BLaER1 treated with 17β-estradiol and CSF1 and Interleukin-3, amounts not matched to agents 10 nM and 100 nM (cell line): ENCODE measurements around the gene SIPA1L3.

ENCODE experiments used
- H3K27ac ChIP-seq, 11 experiments: shearing (Covaris generic); formaldehyde crosslinking; 2 replicates each; pipeline ENCODE4 v1.8.1; 2022
- H3K27me3 ChIP-seq, 11 experiments: shearing (Covaris generic); formaldehyde crosslinking; 2 replicates each; pipeline ENCODE4 v1.8.1; 2022
- H3K36me3 ChIP-seq, 11 experiments: shearing (Covaris generic); formaldehyde crosslinking; 2 replicates each; pipeline ENCODE4 v1.8.1; 2022
- H3K4me1 ChIP-seq, 10 experiments: shearing (Covaris generic); formaldehyde crosslinking; 2 replicates each; pipeline ENCODE4 v1.8.1; 2022
- H3K4me2 ChIP-seq, 11 experiments: shearing (Covaris generic); formaldehyde crosslinking; 2 replicates each; pipeline ENCODE4 v1.8.1; 2022
- H3K4me3 ChIP-seq, 10 experiments: shearing (Covaris generic); formaldehyde crosslinking; 2 replicates each; pipeline ENCODE4 v1.8.1; 2022
- H3K9ac ChIP-seq, 11 experiments: shearing (Covaris generic); formaldehyde crosslinking; 2 replicates each; pipeline ENCODE4 v1.8.1; 2022
- H3K9me3 ChIP-seq, 11 experiments: shearing (Covaris generic); formaldehyde crosslinking; replicated peaks in 1 of 11; 2 replicates each; pipeline ENCODE4 v1.8.1; 2022
- H4K20me1 ChIP-seq, 11 experiments: shearing (Covaris generic); formaldehyde crosslinking; 2 replicates each; pipeline ENCODE4 v1.8.1; 2022
- Cebpa-rat ChIP-seq, 11 experiments: shearing (Covaris generic); IDR thresholded peaks; 2 replicates each; pipeline ENCODE4 v1.8.1; 2022

Gene SIPA1L3

DNA sequence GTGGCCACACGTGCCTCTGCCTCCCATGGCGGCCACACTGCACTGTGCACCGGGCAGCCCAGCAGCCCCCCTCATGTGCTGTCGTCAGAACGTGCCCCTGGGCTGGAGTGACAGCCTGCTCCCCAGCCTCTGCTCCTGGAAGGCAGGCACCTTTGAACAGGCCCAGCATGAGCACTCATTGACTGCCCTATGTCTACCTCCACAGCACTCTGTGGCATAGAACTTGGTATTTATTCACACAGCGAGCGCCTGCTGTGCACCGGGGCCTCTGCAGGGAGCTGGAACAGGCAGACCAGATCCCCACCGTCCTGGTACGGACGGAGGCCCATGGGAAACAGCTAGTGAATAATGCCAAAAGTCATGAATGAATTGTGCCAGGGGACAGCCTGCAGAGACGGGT is 263.3 kb downstream of the SIPA1L3 start:
- Histone ChIP-seq H3K4me1 (no peaks in the 10 kb centered on the region), H3K36me3 (peaks cover 7 to 66% (median 31%) of the 10 kb centered on the region in 11 experiments; a peak in 20 of 22 replicates), H4K20me1 (peaks cover 0 to 3% (median 0%) of the 10 kb centered on the region in 11 experiments; a peak in 2 of 22 replicates), H3K4me2 (no peak overlapping the region), H3K4me3 (no peak overlapping the region), H3K27me3 (no peaks in the 10 kb centered on the region), H3K9ac (no peak overlapping the region), H3K9me3 (no peaks in the 10 kb centered on the region), H3K27ac (no peak overlapping the region)
- no peak for TF ChIP-seq Cebpa-rat (IDR thresholded peaks at IDR 0.05)

GRCh38 chr19:38172001-38172400 is 265.0 kb downstream of the SIPA1L3 start:
- Histone ChIP-seq H4K20me1 (peaks cover 0 to 3% (median 0%) of the 10 kb centered on the region in 11 experiments; a peak in 2 of 22 replicates), H3K9me3 (no peaks in the 10 kb centered on the region), H3K27me3 (no peaks in the 10 kb centered on the region), H3K4me1 (no peaks in the 10 kb centered on the region), H3K36me3 (peaks cover 0 to 55% (median 20%) of the 10 kb centered on the region in 11 experiments; a peak in 13 of 22 replicates), H3K27ac (no peak overlapping the region), H3K9ac (no peak overlapping the region), H3K4me3 (no peak overlapping the region), H3K4me2 (no peak overlapping the region)
- no peak for TF ChIP-seq Cebpa-rat (IDR thresholded peaks at IDR 0.05)

- no peak for TF ChIP-seq Cebpa-rat (IDR thresholded peaks at IDR 0.05)
- peaks cover 0 to 46% (median 10%) of the 10 kb centered on the region in 11 experiments; a peak in 9 of 22 replicates for H3K36me3 ChIP-seq
- peaks cover 0 to 3% (median 0%) of the 10 kb centered on the region in 11 experiments; a peak in 2 of 22 replicates for H4K20me1 ChIP-seq
- no peak overlapping the region for H3K9ac ChIP-seq
- H3K27me3 ChIP-seq, result no peaks in the 10 kb centered on the region
- no peaks in the 10 kb centered on the region for H3K9me3 ChIP-seq
- H3K4me2 ChIP-seq, result no peak overlapping the region
- no peak overlapping the region for H3K27ac ChIP-seq
- no peaks in the 10 kb centered on the region for H3K4me1 ChIP-seq
- no peak overlapping the region for H3K4me3 ChIP-seq
These were observed 266.5 kb downstream of the SIPA1L3 start for GRCh38 chr19:38173291-38174041.

DNA sequence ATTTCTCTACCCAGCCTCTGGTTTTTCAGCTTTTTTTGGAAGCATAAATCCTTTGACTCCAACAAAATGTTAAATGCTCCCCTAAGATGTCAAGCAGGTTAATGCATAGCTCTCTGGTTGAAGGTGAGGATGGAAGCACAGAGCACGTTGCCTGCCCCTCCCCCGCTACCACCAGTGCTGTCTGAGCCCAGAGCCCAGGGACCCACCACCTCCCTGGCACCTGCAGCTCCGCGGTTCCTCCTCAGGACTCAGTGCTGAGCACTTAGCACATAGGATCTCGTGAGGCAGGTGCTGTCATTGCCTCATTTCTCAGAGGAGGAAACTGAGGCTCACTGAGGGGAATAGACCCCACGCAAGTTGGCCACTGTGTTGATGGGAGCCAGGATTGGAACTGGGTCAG is 268.4 kb downstream of the SIPA1L3 start:
- no peak overlapping the region for H3K4me2 ChIP-seq
- no peak overlapping the region for H3K9ac ChIP-seq
- peaks cover 0 to 3% (median 0%) of the 10 kb centered on the region in 11 experiments; a peak in 2 of 22 replicates for H4K20me1 ChIP-seq
- H3K36me3 ChIP-seq, result peaks cover 5 to 44% (median 15%) of the 10 kb centered on the region in 11 experiments; a peak in 21 of 22 replicates
- H3K4me3 ChIP-seq, result no peak overlapping the region
- H3K4me1 ChIP-seq, result no peaks in the 10 kb centered on the region
- TF ChIP-seq Cebpa-rat (IDR thresholded peaks at IDR 0.05), result no peak
- no peaks in the 10 kb centered on the region for H3K27me3 ChIP-seq
- H3K9me3 ChIP-seq, result peaks cover 11 to 18% (median 17%) of the 10 kb centered on the region in 11 experiments
- no peak overlapping the region for H3K27ac ChIP-seq

DNA sequence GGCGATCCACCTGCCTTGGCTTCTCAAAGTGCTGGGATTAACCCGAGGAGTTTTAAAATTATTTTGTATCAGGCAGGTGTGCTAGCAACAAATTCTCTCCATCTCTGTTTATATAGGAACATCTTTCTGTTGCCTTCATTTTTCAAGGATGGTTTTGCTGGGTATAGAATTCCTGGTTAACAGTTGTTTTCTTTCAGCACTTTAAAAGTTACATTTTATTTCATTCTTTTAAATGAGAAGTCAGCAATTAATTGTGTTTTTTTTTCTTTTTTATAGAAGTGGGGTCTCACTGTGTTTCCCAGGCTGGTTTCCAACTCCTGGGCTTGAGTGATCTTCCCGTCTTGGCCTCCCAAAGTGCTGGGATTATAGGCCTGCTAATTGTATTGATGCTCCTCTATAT is 273.1 kb downstream of the SIPA1L3 start:
- H3K9me3 ChIP-seq, result peaks cover 20 to 30% (median 26%) of the 10 kb centered on the region in 11 experiments
- no peak overlapping the region for H3K9ac ChIP-seq
- H3K4me1 ChIP-seq, result peaks cover 0 to 14% (median 12%) of the 10 kb centered on the region in 10 experiments; a peak in 14 of 20 replicates
- no peaks in the 10 kb centered on the region for H4K20me1 ChIP-seq
- H3K4me3 ChIP-seq, result no peak overlapping the region
- peaks cover 22 to 64% (median 41%) of the 10 kb centered on the region in 11 experiments for H3K36me3 ChIP-seq
- H3K27ac ChIP-seq, result no peak overlapping the region
- no peak overlapping the region for H3K4me2 ChIP-seq
- no peaks in the 10 kb centered on the region for H3K27me3 ChIP-seq
- TF ChIP-seq Cebpa-rat (IDR thresholded peaks at IDR 0.05), result no peak

GRCh38 chr19:38182536-38183210 is 275.7 kb downstream of the SIPA1L3 start:
- H3K9me3 ChIP-seq, result peaks cover 20 to 30% (median 26%) of the 10 kb centered on the region in 11 experiments
- H3K4me2 ChIP-seq, result peak overlapping the region in 3 of 11 experiments; percentile 5 to 38 (median 36); a peak in 4 of 22 replicates

DNA sequence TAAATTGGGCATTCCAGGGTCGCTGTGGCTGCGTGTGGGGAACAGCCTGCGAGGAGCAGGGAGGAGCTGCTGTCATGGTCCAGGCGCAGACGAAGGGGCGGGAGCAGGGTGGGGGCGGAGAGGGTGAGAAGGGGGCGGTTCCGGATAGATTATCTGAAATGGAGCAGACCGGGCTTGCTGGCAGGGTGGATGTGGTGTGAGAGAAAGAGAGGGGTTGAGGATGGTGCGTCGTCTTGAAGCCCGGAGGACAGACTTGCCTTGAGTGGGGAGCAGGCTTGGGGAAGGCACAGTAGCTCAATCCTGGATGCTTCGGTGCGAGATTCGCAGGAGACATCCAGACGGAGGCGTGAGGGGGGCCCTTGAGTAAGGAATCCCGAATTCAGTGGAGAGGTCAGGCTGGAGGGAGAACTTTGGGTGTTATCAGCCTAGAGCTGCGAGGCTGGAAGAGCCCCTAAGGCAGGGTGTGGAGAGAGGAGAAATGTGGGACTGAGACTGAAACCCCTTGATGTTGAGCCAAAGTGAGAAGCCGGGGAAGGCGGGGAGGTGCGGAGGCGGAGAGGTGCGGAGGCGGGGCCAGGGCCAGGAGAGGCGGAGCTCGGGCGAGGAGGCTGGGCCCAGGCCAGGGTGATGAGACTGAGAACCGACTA is 276.4 kb downstream of the SIPA1L3 start:
- H3K4me3 ChIP-seq, result no peak overlapping the region
- H3K27ac ChIP-seq, result no peak overlapping the region
- no peak overlapping the region for H3K4me2 ChIP-seq
- no peaks in the 10 kb centered on the region for H4K20me1 ChIP-seq
- peaks cover 0 to 25% (median 18%) of the 10 kb centered on the region in 10 experiments; a peak in 14 of 20 replicates for H3K4me1 ChIP-seq
- peaks cover 20 to 30% (median 26%) of the 10 kb centered on the region in 11 experiments for H3K9me3 ChIP-seq
- H3K27me3 ChIP-seq, result no peaks in the 10 kb centered on the region
- peaks cover 22 to 55% (median 41%) of the 10 kb centered on the region in 11 experiments for H3K36me3 ChIP-seq
- H3K9ac ChIP-seq, result no peak overlapping the region
- no peak for TF ChIP-seq Cebpa-rat (IDR thresholded peaks at IDR 0.05)

More at GRCh38 chr19:38182536-38183210, 275.7 kb downstream of the SIPA1L3 start:
- no peak for TF ChIP-seq Cebpa-rat (IDR thresholded peaks at IDR 0.05)
- H3K9ac ChIP-seq, result no peak overlapping the region
- no peaks in the 10 kb centered on the region for H3K27me3 ChIP-seq
- H3K4me1 ChIP-seq, result peaks cover 0 to 23% (median 18%) of the 10 kb centered on the region in 10 experiments; a peak in 14 of 20 replicates
- no peak overlapping the region for H3K4me3 ChIP-seq
- H3K36me3 ChIP-seq, result peaks cover 22 to 59% (median 41%) of the 10 kb centered on the region in 11 experiments
- no peaks in the 10 kb centered on the region for H4K20me1 ChIP-seq
- H3K27ac ChIP-seq, result no peak overlapping the region

DNA sequence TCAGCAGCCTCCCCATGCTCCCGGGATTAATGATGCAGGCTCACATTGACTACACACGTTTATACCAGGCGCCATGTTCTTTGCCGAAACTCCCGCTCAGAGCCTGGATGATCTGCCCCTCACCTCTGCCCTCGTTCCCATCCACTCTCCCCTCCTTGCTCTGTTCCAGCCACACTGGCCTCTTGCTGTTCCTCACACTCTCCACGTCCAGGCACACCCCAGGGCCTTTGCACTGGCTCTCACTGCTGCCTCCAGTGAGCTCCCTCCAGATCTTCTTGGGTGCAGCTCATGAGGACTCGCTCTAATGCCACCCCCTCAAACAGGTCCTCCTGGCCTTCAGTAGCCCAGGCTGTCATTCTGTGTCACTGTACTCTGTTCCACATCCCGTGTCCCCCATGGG is 277.8 kb downstream of the SIPA1L3 start:
- TF ChIP-seq Cebpa-rat (IDR thresholded peaks at IDR 0.05), result no peak
- Histone ChIP-seq H3K4me1 (peaks cover 3 to 37% (median 26%) of the 10 kb centered on the region in 10 experiments), H3K36me3 (peaks cover 22 to 46% (median 31%) of the 10 kb centered on the region in 11 experiments), H3K27ac (no peak overlapping the region), H3K4me3 (no peak overlapping the region), H4K20me1 (peaks cover 0 to under 1% (median 0%) of the 10 kb centered on the region in 11 experiments; a peak in 1 of 22 replicates), H3K4me2 (peak overlapping the region in 5 of 11 experiments; percentile 2 to 37 (median 20); a peak in 1 of 22 replicates), H3K9me3 (peaks cover 14 to 19% (median 16%) of the 10 kb centered on the region in 11 experiments), H3K27me3 (no peaks in the 10 kb centered on the region), H3K9ac (no peak overlapping the region)
